ENCODE measurements around the gene CCDC127.

DNA sequence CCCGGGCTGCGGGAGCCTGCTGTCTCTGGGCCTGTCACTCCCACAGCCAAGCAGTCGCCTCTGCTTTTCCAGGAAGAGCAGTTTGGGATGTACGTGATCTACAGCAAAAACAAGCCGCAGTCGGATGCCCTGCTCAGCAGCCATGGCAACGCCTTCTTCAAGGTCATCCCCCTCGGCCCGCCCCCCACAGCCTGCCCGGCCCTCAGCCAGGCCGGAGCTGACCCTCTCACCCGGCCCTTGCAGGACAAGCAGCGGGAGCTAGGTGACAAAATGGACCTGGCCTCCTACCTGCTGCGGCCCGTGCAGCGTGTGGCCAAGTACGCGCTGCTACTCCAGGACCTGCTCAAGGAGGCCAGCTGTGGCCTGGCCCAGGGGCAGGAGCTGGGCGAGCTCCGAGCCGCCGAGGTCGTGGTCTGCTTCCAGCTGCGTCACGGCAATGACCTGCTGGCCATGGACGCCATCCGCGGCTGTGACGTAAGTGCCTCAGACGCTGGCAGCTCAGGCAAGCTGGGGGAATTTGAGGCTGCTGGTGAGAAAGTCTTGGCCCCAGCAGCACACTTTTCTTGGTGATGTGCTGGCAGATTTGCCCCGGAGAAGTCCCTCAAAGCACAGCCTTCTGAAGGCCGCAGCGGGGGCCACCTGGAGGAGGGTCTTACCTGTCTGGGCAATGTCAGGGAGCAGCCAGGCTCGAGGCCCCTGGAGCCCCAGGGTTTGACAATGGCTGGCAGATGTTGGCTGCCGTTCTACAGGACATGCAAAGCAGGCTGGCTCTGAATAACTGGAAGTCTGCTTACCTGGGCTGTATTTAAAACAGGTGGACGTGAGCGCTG lies 46.8 kb downstream of the CCDC127 start:
- TF ChIP-seq, protein P1, sequence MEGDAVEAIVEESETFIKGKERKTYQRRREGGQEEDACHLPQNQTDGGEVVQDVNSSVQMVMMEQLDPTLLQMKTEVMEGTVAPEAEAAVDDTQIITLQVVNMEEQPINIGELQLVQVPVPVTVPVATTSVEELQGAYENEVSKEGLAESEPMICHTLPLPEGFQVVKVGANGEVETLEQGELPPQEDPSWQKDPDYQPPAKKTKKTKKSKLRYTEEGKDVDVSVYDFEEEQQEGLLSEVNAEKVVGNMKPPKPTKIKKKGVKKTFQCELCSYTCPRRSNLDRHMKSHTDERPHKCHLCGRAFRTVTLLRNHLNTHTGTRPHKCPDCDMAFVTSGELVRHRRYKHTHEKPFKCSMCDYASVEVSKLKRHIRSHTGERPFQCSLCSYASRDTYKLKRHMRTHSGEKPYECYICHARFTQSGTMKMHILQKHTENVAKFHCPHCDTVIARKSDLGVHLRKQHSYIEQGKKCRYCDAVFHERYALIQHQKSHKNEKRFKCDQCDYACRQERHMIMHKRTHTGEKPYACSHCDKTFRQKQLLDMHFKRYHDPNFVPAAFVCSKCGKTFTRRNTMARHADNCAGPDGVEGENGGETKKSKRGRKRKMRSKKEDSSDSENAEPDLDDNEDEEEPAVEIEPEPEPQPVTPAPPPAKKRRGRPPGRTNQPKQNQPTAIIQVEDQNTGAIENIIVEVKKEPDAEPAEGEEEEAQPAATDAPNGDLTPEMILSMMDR (conservative IDR thresholded peaks at IDR 0.05; ENCODE audit: low read depth, low read length) = no peak
- TF ChIP-seq EZH2 (IDR thresholded peaks at IDR 0.05; ENCODE audit: low read length, unreplicated experiment) (no peak), EZH2phosphoT487 (IDR thresholded peaks at IDR 0.05; ENCODE audit: borderline replicate concordance, low read length) (no peak)
